ENCODE results near the gene SHC2. TPM values are rescaled to one million over a fixed set of nuclear protein-coding genes. Genes with fewer than 3 reads are reported as not detected.

Gene SHC2
- total and polyA plus RNA-seq, 2 of the 13 experiments (the other 11 are each of a cell fraction or from before 2014, with no cell fraction given): 9.0 to 18.3 TPM

- H3K27ac ChIP-seq (ENCODE audit: extremely low read length, insufficient read depth, low read length): no peak overlapping the region
- H3K36me3 ChIP-seq (replicated peaks in 1 of 2; ENCODE audit: control insufficient read depth in 1 of 2, insufficient read depth in 2 of 2, low read length in 2 of 2): no peaks in the 10 kb centered on the region
- H3K4me3 ChIP-seq (replicated peaks in 1 of 3; ENCODE audit: insufficient read depth in 1 of 3, low read depth in 2 of 3, low read length in 3 of 3): no peak overlapping the region
- ChIA-PET CTCF (ENCODE audit: low intra/inter-chr PET ratio, low total read pairs) (no interaction called here), POLR2A (no interaction called here)
- H4K20me1 ChIP-seq (ENCODE audit: insufficient read depth, low read length): no peaks in the 10 kb centered on the region
- H3K4me1 ChIP-seq (ENCODE audit: insufficient read depth, low read length): no peaks in the 10 kb centered on the region
- no peaks in the 10 kb centered on the region for H3K79me2 ChIP-seq (ENCODE audit: insufficient read depth, low read length)
- no peak for ATAC-seq
- H3K27me3 ChIP-seq (ENCODE audit: control insufficient read depth in 1 of 2, insufficient read depth in 2 of 2, low read length in 2 of 2): peaks cover 0 to 21% of the 10 kb centered on the region in 2 experiments; a peak in 3 of 5 replicates
- intact Hi-C loops (cut with micrococcal nuclease; ENCODE audit: unreplicated experiment): no loop called here
- no peak for FAIRE-seq
- in situ Hi-C loops (cut with HindIII; ENCODE audit: extremely low pct_ligation_motif_present, low pct_unique_long_range_greater_than_20kb): no loop called here
- WGBS (ENCODE audit: low lambda C conversion rate): 61% methylated on average over 14 of the region's 20 CpGs
- H3K9ac ChIP-seq (ENCODE audit: insufficient read depth, low read depth, low read length): no peak overlapping the region
- no peak overlapping the region for H2AFZ ChIP-seq (ENCODE audit: low read length)
- BruUV-seq (replicated peaks): no TSS peak
- no peak for TF ChIP-seq FIP1L1 (IDR thresholded peaks at IDR 0.05; ENCODE audit: borderline replicate concordance, insufficient read depth, low read depth, low read length)
- no peak for TF ChIP-seq ATRX (CRISPR knock-in tag; IDR thresholded peaks at IDR 0.05; ENCODE audit: borderline replicate concordance)
- no peak for TF ChIP-seq TBP (CRISPR knock-in tag; IDR thresholded peaks at IDR 0.05)
- no peak for TF ChIP-seq ZNF10 (CRISPR knock-in tag; IDR thresholded peaks at IDR 0.05; ENCODE audit: borderline replicate concordance, low read depth)
- TF ChIP-seq PCBP2 (optimal IDR thresholded peaks at IDR 0.05; ENCODE audit: low read depth, low read length, poor library complexity, severe bottlenecking): no peak
- TF ChIP-seq SKIL (CRISPR knock-in tag; IDR thresholded peaks at IDR 0.05; ENCODE audit: borderline replicate concordance): no peak
- DNase-seq (ENCODE audit: low spot score): no peak
- no peak overlapping the region for H3K4me2 ChIP-seq (ENCODE audit: low read depth, low read length)
- H3K9me3 ChIP-seq (ENCODE audit: low read length): no peaks in the 10 kb centered on the region
Measured at GRCh38 chr19:470701-471100, 9.9 kb upstream of the SHC2 start.

- H3K9ac ChIP-seq (ENCODE audit: insufficient read depth, low read depth, low read length): no peak overlapping the region
- no peak for FAIRE-seq
- BruUV-seq (replicated peaks): no TSS peak
- H3K4me2 ChIP-seq (ENCODE audit: low read depth, low read length): no peak overlapping the region
- no peaks in the 10 kb centered on the region for H3K4me1 ChIP-seq (ENCODE audit: insufficient read depth, low read length)
- ATAC-seq: no peak
- no peak for DNase-seq (ENCODE audit: low spot score)
- no peak overlapping the region for H3K4me3 ChIP-seq (replicated peaks in 1 of 3; ENCODE audit: insufficient read depth in 1 of 3, low read depth in 2 of 3, low read length in 3 of 3)
- CTCF ChIA-PET (ENCODE audit: low intra/inter-chr PET ratio, low total read pairs): no interaction called here
- POLR2A ChIA-PET: interaction anchor here (0.7 kb wide), 1 partner anchor 22 kb away, joined by 3 read pairs; no protein-coding TSS in a partner anchor
- intact Hi-C loops (cut with micrococcal nuclease; ENCODE audit: unreplicated experiment) (no loop called here), in situ Hi-C loops (cut with HindIII; ENCODE audit: extremely low pct_ligation_motif_present, low pct_unique_long_range_greater_than_20kb) (no loop called here)
- H3K27me3 ChIP-seq (ENCODE audit: control insufficient read depth in 1 of 2, insufficient read depth in 2 of 2, low read length in 2 of 2): peaks cover 0 to 15% of the 10 kb centered on the region in 2 experiments; a peak in 3 of 5 replicates
- H3K27ac ChIP-seq (ENCODE audit: extremely low read length, insufficient read depth, low read length): no peak overlapping the region
- no peak overlapping the region for H2AFZ ChIP-seq (ENCODE audit: low read length)
- 44% methylated on average over 7 of the region's 7 CpGs for WGBS (ENCODE audit: low lambda C conversion rate)
- H3K79me2 ChIP-seq (ENCODE audit: insufficient read depth, low read length): no peaks in the 10 kb centered on the region
- H3K36me3 ChIP-seq (replicated peaks in 1 of 2; ENCODE audit: control insufficient read depth in 1 of 2, insufficient read depth in 2 of 2, low read length in 2 of 2): no peaks in the 10 kb centered on the region
- no peaks in the 10 kb centered on the region for H3K9me3 ChIP-seq (ENCODE audit: low read length)
- H4K20me1 ChIP-seq (ENCODE audit: insufficient read depth, low read length): no peaks in the 10 kb centered on the region
- no peak for TF ChIP-seq ZNF143 (CRISPR knock-in tag; IDR thresholded peaks at IDR 0.05)
- no peak for TF ChIP-seq TEAD3 (CRISPR knock-in tag; optimal IDR thresholded peaks at IDR 0.05; ENCODE audit: borderline replicate concordance)
- TF ChIP-seq ZZZ3 (CRISPR knock-in tag; IDR thresholded peaks at IDR 0.05; ENCODE audit: borderline replicate concordance): no peak
- no peak for TF ChIP-seq ARNT (IDR thresholded peaks at IDR 0.05)
- no peak for TF ChIP-seq ZNF431 (CRISPR knock-in tag; IDR thresholded peaks at IDR 0.05; ENCODE audit: borderline replicate concordance, low read depth)
- no peak for TF ChIP-seq PLRG1 (conservative IDR thresholded peaks at IDR 0.05)
- TF ChIP-seq ZNF704 (CRISPR knock-in tag; IDR thresholded peaks at IDR 0.05; ENCODE audit: borderline replicate concordance): no peak
- TF ChIP-seq IRF2 (CRISPR knock-in tag; IDR thresholded peaks at IDR 0.05): no peak
Measured at GRCh38 chr19:469833-470232, 9.0 kb upstream of the SHC2 start.
